Natural killer cell (primary cell): ENCODE results near the gene PXDN. TPM values are rescaled to one million over a fixed set of nuclear protein-coding genes. Genes with fewer than 3 reads are reported as not detected.
"Not testable (repeated sequence)": the region's sequence is repeated elsewhere in the genome, so short reads cannot be mapped to it uniquely, and the experiment has no call there.

Source experiments
- ATAC-seq, 3 donors: fragments of 150-1000 bp in 2 of 3; fragments of 200-7000 bp in 1 of 3; cut with Tn5 transposase; 1 replicate in 1 of 3; 2 replicates in 2 of 3; pipeline ENCODE4 v1.10.0; 2021; ENCODE audit warnings: mild to moderate bottlenecking in 2 of 3, moderate library complexity in 2 of 3
- DNase-seq, 2 donors: peaks; one replicate each; pipeline versions ENCODE4 v3.0.0 to v3.0.0-alpha.2; 2013 to 2021; ENCODE audit warnings: mixed read lengths in 1 of 2
- H3K27ac ChIP-seq: one replicate; pipeline ENCODE4 v1.5.1; 2013; ENCODE audit warnings: mild to moderate bottlenecking, low read length
- H3K27me3 ChIP-seq: one replicate; pipeline ENCODE4 v1.6.1; 2013; ENCODE audit warnings: low read length; ENCODE audit not compliant: control insufficient read depth, insufficient read depth
- H3K36me3 ChIP-seq: one replicate; pipeline ENCODE4 v1.6.1; 2013; ENCODE audit warnings: low read length; ENCODE audit not compliant: control insufficient read depth, insufficient read depth
- H3K4me1 ChIP-seq: one replicate; pipeline ENCODE4 v1.6.1; 2013; ENCODE audit warnings: low read length; ENCODE audit not compliant: control insufficient read depth, insufficient read depth
- H3K4me3 ChIP-seq: one replicate; pipeline ENCODE4 v1.5.1; 2013; ENCODE audit warnings: low read length
- H3K9me3 ChIP-seq: one replicate; pipeline ENCODE4 v1.6.1; 2013; ENCODE audit warnings: low read length; ENCODE audit not compliant: control insufficient read depth, insufficient read depth
- H3K27ac Mint-ChIP-seq, 2 donors: one replicate each; pipeline ENCODE4 v1.8.0; 2022; ENCODE audit warnings: mild to moderate bottlenecking in 2 of 2, mixed read lengths in 2 of 2, moderate library complexity in 1 of 2
- H3K27me3 Mint-ChIP-seq, 2 donors: one replicate each; pipeline ENCODE4 v1.8.0; 2022; ENCODE audit warnings: low read depth in 2 of 2, mixed read lengths in 2 of 2
- H3K36me3 Mint-ChIP-seq: one replicate; pipeline ENCODE4 v1.8.0; 2022; ENCODE audit warnings: mixed read lengths
- H3K4me1 Mint-ChIP-seq, 2 donors: one replicate each; pipeline ENCODE4 v1.8.0; 2022; ENCODE audit warnings: mixed read lengths in 2 of 2
- H3K4me3 Mint-ChIP-seq: one replicate; pipeline ENCODE4 v1.8.0; 2022; ENCODE audit warnings: mild to moderate bottlenecking, moderate library complexity, mixed read lengths
- H3K9me3 Mint-ChIP-seq, 2 donors: one replicate each; pipeline ENCODE4 v1.8.0; 2022; ENCODE audit warnings: mixed read lengths in 2 of 2
- CTCF ChIP-seq: fragments of 200-600 bp; IDR thresholded peaks from one replicate; pipeline ENCODE4 v1.8.0; 2022; ENCODE audit warnings: antibody characterized with exemption
- WGBS: methylation state at CpG from one replicate; pipeline ENCODE4 v1.1.7; 2013; ENCODE audit warnings: missing lambda C conversion rate; ENCODE audit not compliant: insufficient coverage; 5-methylcytosine and 5-hydroxymethylcytosine counted together
- intact Hi-C: fragments of 100-400 bp; cut with micrococcal nuclease; formaldehyde crosslinking; loops from one replicate; pipeline ENCODE4 v1.14.2; 2022
- total RNA-seq, 4 donors: library from RNA; stranded (reverse); fragments of 120-200 nt in 1 of 4; gene quantifications; one replicate each; pipeline versions ENCODE4 v1.2.3 to v1.2.4, GENCODE V29; 2013 to 2022

The PXDN gene
- total RNA-seq, 3 donors from 2014 or later (not counting 1 experiment from before 2014, with no cell fraction given) = 2.1 to 3.7 (median 2.5) TPM

GRCh38 chr2:1681323-1682180, 62.8 kb downstream of the PXDN start:
- WGBS = 87% methylated on average over 20 of the region's 20 CpGs
- no peaks in the 10 kb centered on the region for H3K4me1 Mint-ChIP-seq
- H3K9me3 Mint-ChIP-seq = no peaks in the 10 kb centered on the region
- peaks cover 0 to 4% of the 10 kb centered on the region in 2 donors for H3K27me3 Mint-ChIP-seq
- Histone ChIP-seq H3K4me3 (no peak overlapping the region), H3K4me1 (no peaks in the 10 kb centered on the region), H3K27me3 (no peaks in the 10 kb centered on the region), H3K27ac (no peak overlapping the region), H3K36me3 (no peaks in the 10 kb centered on the region), H3K9me3 (no peaks in the 10 kb centered on the region)
- no peak overlapping the region for H3K4me3 Mint-ChIP-seq
- no peak for DNase-seq
- intact Hi-C loops = no loop called here
- TF ChIP-seq CTCF = no peak
- no peak for ATAC-seq
- no peaks in the 10 kb centered on the region for H3K36me3 Mint-ChIP-seq
- no peak overlapping the region for H3K27ac Mint-ChIP-seq

- TF ChIP-seq CTCF = no peak
- H3K36me3 ChIP-seq = no peaks in the 10 kb centered on the region
- WGBS = 41% methylated on average over 3 of the region's 3 CpGs
- H3K27me3 ChIP-seq = no peaks in the 10 kb centered on the region
- no peaks in the 10 kb centered on the region for H3K36me3 Mint-ChIP-seq
- no peaks in the 10 kb centered on the region for H3K4me1 Mint-ChIP-seq
- intact Hi-C loops = no loop called here
- no peak overlapping the region for H3K4me3 Mint-ChIP-seq
- no peak overlapping the region for H3K27ac ChIP-seq
- H3K4me3 ChIP-seq = no peak overlapping the region
- no peaks in the 10 kb centered on the region for H3K4me1 ChIP-seq
- no peaks in the 10 kb centered on the region for H3K9me3 ChIP-seq
- no peak overlapping the region for H3K27ac Mint-ChIP-seq
- DNase-seq (no peak), ATAC-seq (no peak)
- H3K27me3 Mint-ChIP-seq = no peaks in the 10 kb centered on the region
- no peaks in the 10 kb centered on the region for H3K9me3 Mint-ChIP-seq
Measured at GRCh38 chr2:1681017-1681318, 63.3 kb downstream of the PXDN start.

GRCh38 chr2:1680222-1681016, 63.9 kb downstream of the PXDN start:
- ATAC-seq = no peak

GRCh38 chr2:1679488-1680039, 64.8 kb downstream of the PXDN start:
- H3K36me3 ChIP-seq, ATAC-seq, intact Hi-C loops, H3K36me3 Mint-ChIP-seq, H3K4me3 ChIP-seq, H3K4me1 Mint-ChIP-seq, H3K27me3 ChIP-seq, H3K9me3 ChIP-seq, H3K9me3 Mint-ChIP-seq, H3K4me3 Mint-ChIP-seq, H3K27ac ChIP-seq, DNase-seq, H3K4me1 ChIP-seq, H3K27ac Mint-ChIP-seq, H3K27me3 Mint-ChIP-seq: not testable (repeated sequence)
- 98% methylated on average over 11 of the region's 11 CpGs for WGBS

More at GRCh38 chr2:1680222-1681016, 63.9 kb downstream of the PXDN start:
- Mint-ChIP-seq H3K4me1 (no peaks in the 10 kb centered on the region), H3K27me3 (no peaks in the 10 kb centered on the region), H3K4me3 (no peak overlapping the region), H3K9me3 (no peaks in the 10 kb centered on the region), H3K36me3 (no peaks in the 10 kb centered on the region), H3K27ac (no peak overlapping the region)
- no peak for DNase-seq
- Histone ChIP-seq H3K4me1 (no peaks in the 10 kb centered on the region), H3K27ac (no peak overlapping the region), H3K9me3 (no peaks in the 10 kb centered on the region), H3K4me3 (no peak overlapping the region), H3K36me3 (no peaks in the 10 kb centered on the region), H3K27me3 (no peaks in the 10 kb centered on the region)
- WGBS = 83% methylated on average over 33 of the region's 33 CpGs
- intact Hi-C loops = no loop called here
- TF ChIP-seq CTCF = no peak

- H3K9me3 Mint-ChIP-seq, H3K4me3 ChIP-seq, H3K36me3 ChIP-seq, H3K36me3 Mint-ChIP-seq, H3K9me3 ChIP-seq, H3K27me3 Mint-ChIP-seq, H3K27me3 ChIP-seq, DNase-seq, H3K27ac ChIP-seq, intact Hi-C loops, H3K4me1 Mint-ChIP-seq, H3K27ac Mint-ChIP-seq, H3K4me1 ChIP-seq, ATAC-seq, H3K4me3 Mint-ChIP-seq: not testable (repeated sequence)
- WGBS = 94% methylated on average over 7 of the region's 7 CpGs
Measured at GRCh38 chr2:1679065-1679464, 65.2 kb downstream of the PXDN start.
